ENCODE results near the gene NR2C2AP. TPM values are rescaled to one million over a fixed set of nuclear protein-coding genes. Genes with fewer than 3 reads are reported as not detected.

NR2C2AP gene
- total RNA-seq, 1 experiment from 2014 or later: 42.1 TPM

DNA sequence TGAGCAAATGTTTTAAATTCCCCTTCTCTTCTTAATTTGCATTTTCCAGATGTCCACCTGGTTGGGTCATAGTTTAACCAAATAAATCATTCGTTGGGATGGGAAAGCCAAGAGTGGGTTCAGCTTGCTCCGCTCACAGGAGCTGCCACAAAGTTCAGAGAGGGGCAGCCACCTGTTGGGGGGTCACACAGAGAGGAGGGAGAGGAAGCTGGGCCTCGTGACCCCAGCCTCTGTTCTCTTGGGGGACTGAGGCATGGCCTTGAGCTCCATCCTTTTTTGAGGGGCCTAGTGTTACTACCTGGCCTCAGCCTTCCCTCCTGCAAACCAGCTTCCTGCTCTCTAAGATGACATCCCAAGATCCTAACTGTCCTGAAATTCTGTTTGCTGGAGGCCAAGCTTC is 35.6 kb downstream of the NR2C2AP start:
- intact Hi-C loops (cut with micrococcal nuclease; ENCODE audit: unreplicated experiment): no loop called here
- Histone ChIP-seq H3K36me3 (ENCODE audit: control insufficient read depth, insufficient read depth, low read length) (no peaks in the 10 kb centered on the region), H3K9me3 (ENCODE audit: control insufficient read depth, insufficient read depth, low read depth, low read length) (no peaks in the 10 kb centered on the region), H3K27ac (ENCODE audit: low read length) (no peak overlapping the region), H3K4me3 (ENCODE audit: low read depth in 2 of 2, low read length in 2 of 2) (no peak overlapping the region), H3K27me3 (ENCODE audit: control insufficient read depth, insufficient read depth, low read length) (no peaks in the 10 kb centered on the region), H3K4me1 (ENCODE audit: control insufficient read depth, insufficient read depth, low read length) (no peaks in the 10 kb centered on the region)
- POLR2A ChIA-PET: no interaction called here
- in situ Hi-C loops (cut with HindIII; ENCODE audit: low pct_unique_long_range_greater_than_20kb, low sequenced_read_pairs): no loop called here
- ATAC-seq: no peak
- no peak for TF ChIP-seq SIN3A (IDR thresholded peaks at IDR 0.05; ENCODE audit: borderline replicate concordance, insufficient read depth, low read depth, low read length)
- no peak for TF ChIP-seq REST (IDR thresholded peaks at IDR 0.05; ENCODE audit: insufficient read depth in 1 of 2, low read depth in 2 of 2, low read length in 1 of 2)
- DNase-seq (ENCODE audit: low read depth, low spot score): no peak
- no TSS peak for BruUV-seq (replicated peaks)
- CTCF ChIA-PET: interaction anchor here (0.7 kb wide), 1 partner anchor 294 kb away, joined by 3 read pairs; no protein-coding TSS in a partner anchor

GRCh38 chr19:19165396-19165795 is 37.8 kb downstream of the NR2C2AP start:
- in situ Hi-C loops (cut with HindIII; ENCODE audit: low pct_unique_long_range_greater_than_20kb, low sequenced_read_pairs) (no loop called here), intact Hi-C loops (cut with micrococcal nuclease; ENCODE audit: unreplicated experiment) (no loop called here)
- DNase-seq (ENCODE audit: low read depth, low spot score) (no peak), ATAC-seq (no peak)
- ChIA-PET CTCF (no interaction called here), POLR2A (no interaction called here)
- H3K27ac ChIP-seq (ENCODE audit: low read length): no peak overlapping the region
- H3K36me3 ChIP-seq (ENCODE audit: control insufficient read depth, insufficient read depth, low read length): no peaks in the 10 kb centered on the region
- H3K9me3 ChIP-seq (ENCODE audit: control insufficient read depth, insufficient read depth, low read depth, low read length): no peaks in the 10 kb centered on the region
- no peak overlapping the region for H3K4me3 ChIP-seq (ENCODE audit: low read depth in 2 of 2, low read length in 2 of 2)
- no peaks in the 10 kb centered on the region for H3K4me1 ChIP-seq (ENCODE audit: control insufficient read depth, insufficient read depth, low read length)
- no TSS peak for BruUV-seq (replicated peaks)
- TF ChIP-seq CTCF (IDR thresholded peaks at IDR 0.05): no peak
- no peak for TF ChIP-seq TCF7L2 (IDR thresholded peaks at IDR 0.05; ENCODE audit: low read depth, low read length)
- no peak for TF ChIP-seq SIN3A (IDR thresholded peaks at IDR 0.05; ENCODE audit: borderline replicate concordance, insufficient read depth, low read depth, low read length)
- TF ChIP-seq POLR2AphosphoS5 (IDR thresholded peaks at IDR 0.05; ENCODE audit: low read depth, low read length): no peak
- no peak for TF ChIP-seq REST (IDR thresholded peaks at IDR 0.05; ENCODE audit: insufficient read depth in 1 of 2, low read depth in 2 of 2, low read length in 1 of 2)
- no peaks in the 10 kb centered on the region for H3K27me3 ChIP-seq (ENCODE audit: control insufficient read depth, insufficient read depth, low read length)
